ENCODE results near the gene TPPP2.

GRCh38 chr14:20998674-20999366, 31.2 kb upstream of the TPPP2 start, which contains the start of gene SLC39A2:
- TF ChIP-seq EZH2 (IDR thresholded peaks at IDR 0.05; ENCODE audit: low read depth) = no peak
- TF ChIP-seq CTCF (conservative IDR thresholded peaks at IDR 0.05) = no peak
